Neural cell (in vitro differentiated cells): ENCODE data around the gene RHCG. TPM values are rescaled to one million over a fixed set of nuclear protein-coding genes. Genes with fewer than 3 reads are reported as not detected.

Experiments used
- H2AFZ ChIP-seq: fragments of 200-600, 300-800 bp; sonication (generic), shearing (Covaris generic); 2 replicates; pipeline ENCODE4 v1.6.0; 2014; ENCODE audit warnings: low read depth, mild to moderate bottlenecking, antibody characterized with exemption, low read length, moderate library complexity
- H3F3A ChIP-seq: fragments of 200-600 bp; shearing (Covaris generic); 2 replicates; pipeline ENCODE4 v1.6.1; 2016; ENCODE audit warnings: mild to moderate bottlenecking, moderate library complexity, mixed read lengths, antibody characterized with exemption, low read length; ENCODE audit not compliant: insufficient read depth, poor library complexity, severe bottlenecking
- H3K27ac ChIP-seq: fragments of 200-600, 300-800 bp; sonication (generic), shearing (Covaris generic); 2 replicates; pipeline ENCODE4 v1.5.1; 2014; ENCODE audit warnings: mild to moderate bottlenecking, low read length, moderate library complexity
- H3K27me3 ChIP-seq: fragments of 300-800, 200-600 bp; sonication (generic), shearing (Covaris generic); 2 replicates; pipeline ENCODE4 v1.6.0; 2014; ENCODE audit warnings: mild to moderate bottlenecking, low read depth, low read length, moderate library complexity; ENCODE audit not compliant: insufficient read depth
- H3K36me3 ChIP-seq: fragments of 300-800, 200-600 bp; sonication (generic), shearing (Covaris generic); 2 replicates; pipeline ENCODE4 v1.5.1; 2014; ENCODE audit warnings: mild to moderate bottlenecking, antibody characterized with exemption, low read length, moderate library complexity; ENCODE audit not compliant: insufficient read depth
- H3K4me2 ChIP-seq: fragments of 300-800, 200-600 bp; sonication (generic), shearing (Covaris generic); 2 replicates; pipeline ENCODE4 v1.6.0; 2014; ENCODE audit warnings: mild to moderate bottlenecking, low read length
- H3K4me3 ChIP-seq: fragments of 300-800, 200-600 bp; sonication (generic), shearing (Covaris generic); 2 replicates; pipeline ENCODE4 v1.5.1; 2014; ENCODE audit warnings: mild to moderate bottlenecking, low read length, moderate library complexity
- H3K79me2 ChIP-seq: fragments of 200-600 bp; shearing (Covaris generic); replicated peaks from 2 replicates; pipeline ENCODE4 v1.6.0; 2014; ENCODE audit warnings: mild to moderate bottlenecking, low read length, moderate library complexity; ENCODE audit not compliant: insufficient read depth
- H3K9ac ChIP-seq: fragments of 300-800, 200-600 bp; sonication (generic), shearing (Covaris generic); 2 replicates; pipeline ENCODE4 v1.6.1; 2016; ENCODE audit warnings: mild to moderate bottlenecking, low read length, mixed read lengths
- H3K9me2 ChIP-seq: fragments of 200-600 bp; shearing (Covaris generic); 2 replicates; pipeline ENCODE4 v1.6.1; 2016; ENCODE audit warnings: mild to moderate bottlenecking, low read length, mixed read lengths; ENCODE audit not compliant: insufficient read depth
- H3K9me3 ChIP-seq: fragments of 200-600, 300-800 bp; sonication (generic), shearing (Covaris generic); 2 replicates; pipeline ENCODE4 v1.6.1; 2016; ENCODE audit warnings: mild to moderate bottlenecking, mixed run types, low read length, moderate library complexity, mixed read lengths
- H4K20me1 ChIP-seq: fragments of 200-600 bp; shearing (Covaris generic); 2 replicates; pipeline ENCODE4 v1.6.1; 2016; ENCODE audit warnings: mild to moderate bottlenecking, mixed run types; ENCODE audit not compliant: insufficient read depth
- CTCF ChIP-seq: fragments of 450-650 bp; IDR thresholded peaks from 2 replicates; pipeline ENCODE4 v1.5.1; 2014; ENCODE audit warnings: antibody characterized with exemption, mild to moderate bottlenecking, moderate library complexity; ENCODE audit not compliant: poor library complexity, severe bottlenecking
- EP300 ChIP-seq: fragments of 450-650 bp; conservative IDR thresholded peaks from 2 replicates; pipeline ENCODE4 v1.6.1; 2014; ENCODE audit warnings: antibody characterized with exemption, mild to moderate bottlenecking, moderate library complexity; ENCODE audit not compliant: poor library complexity, severe bottlenecking
- EZH2 ChIP-seq: fragments of 200-600, 300-800 bp; shearing (Covaris generic), sonication (generic); IDR thresholded peaks from 2 replicates; pipeline ENCODE4 v1.6.1; 2014; ENCODE audit warnings: antibody characterized with exemption, low read length, borderline replicate concordance, mild to moderate bottlenecking; ENCODE audit not compliant: insufficient read depth, poor library complexity, severe bottlenecking
- MXI1 ChIP-seq: fragments of 450-650 bp; conservative IDR thresholded peaks from 2 replicates; pipeline ENCODE4 v1.6.1; 2014; ENCODE audit warnings: antibody characterized with exemption, mild to moderate bottlenecking; ENCODE audit not compliant: poor library complexity, severe bottlenecking
- POLR2AphosphoS5 ChIP-seq: IDR thresholded peaks from 2 replicates; pipeline ENCODE4 v1.6.1; 2012
- RAD21 ChIP-seq: fragments of 450-650 bp; conservative IDR thresholded peaks from 2 replicates; pipeline ENCODE4 v1.6.1; 2014; ENCODE audit warnings: antibody characterized with exemption, mild to moderate bottlenecking, moderate library complexity
- REST ChIP-seq: IDR thresholded peaks from 2 replicates; pipeline ENCODE4 v1.6.1; 2012; ENCODE audit warnings: borderline replicate concordance
- SMC3 ChIP-seq: fragments of 450-650 bp; conservative IDR thresholded peaks from 2 replicates; pipeline ENCODE4 v1.6.1; 2014; ENCODE audit warnings: antibody characterized with exemption, mild to moderate bottlenecking, moderate library complexity; ENCODE audit not compliant: poor library complexity
- TAF1 ChIP-seq: IDR thresholded peaks from 2 replicates; pipeline ENCODE4 v1.6.1; 2012; ENCODE audit warnings: low read depth
- polyA plus RNA-seq: library from polyadenylated mRNA; depleted of rRNA; stranded (reverse); fragments of >200 nt; gene quantifications from 2 replicates; pipeline ENCODE4 v1.2.3, GENCODE V29; 2014

The RHCG gene
- polyA plus RNA-seq, 1 donor from 2014 or later, result 0.32 TPM

- H4K20me1 ChIP-seq, result no peaks in the 10 kb centered on the region
- H3K4me3 ChIP-seq, result no peak overlapping the region
- no peaks in the 10 kb centered on the region for H3K27me3 ChIP-seq
- no peaks in the 10 kb centered on the region for H3K9me3 ChIP-seq
- H3K27ac ChIP-seq, result no peak overlapping the region
- H3K9me2 ChIP-seq, result no peaks in the 10 kb centered on the region
- H3F3A ChIP-seq, result no peaks in the 10 kb centered on the region
- no peaks in the 10 kb centered on the region for H3K79me2 ChIP-seq
- H3K9ac ChIP-seq, result no peak overlapping the region
- H3K36me3 ChIP-seq, result no peaks in the 10 kb centered on the region
- TF ChIP-seq REST (no peak), CTCF (no peak), RAD21 (no peak), TAF1 (no peak), POLR2AphosphoS5 (no peak), EP300 (no peak), SMC3 (no peak), EZH2 (no peak), MXI1 (no peak)
- no peak overlapping the region for H3K4me2 ChIP-seq
- no peak overlapping the region for H2AFZ ChIP-seq
Measured at GRCh38 chr15:89506026-89506686, 9.8 kb upstream of the RHCG start.

GRCh38 chr15:89504166-89504565 is 7.8 kb upstream of the RHCG start:
- H3K36me3 ChIP-seq, result no peaks in the 10 kb centered on the region
- no peaks in the 10 kb centered on the region for H3K27me3 ChIP-seq
- H3K79me2 ChIP-seq, result no peaks in the 10 kb centered on the region
- H3F3A ChIP-seq, result no peaks in the 10 kb centered on the region
- no peaks in the 10 kb centered on the region for H3K9me3 ChIP-seq
- TF ChIP-seq SMC3 (no peak), TAF1 (no peak), REST (no peak), POLR2AphosphoS5 (no peak), CTCF (no peak), RAD21 (no peak), EP300 (no peak), EZH2 (no peak), MXI1 (no peak)
- H3K27ac ChIP-seq, result no peak overlapping the region
- H3K4me2 ChIP-seq, result no peak overlapping the region
- no peak overlapping the region for H3K4me3 ChIP-seq
- no peaks in the 10 kb centered on the region for H3K9me2 ChIP-seq
- no peak overlapping the region for H2AFZ ChIP-seq
- no peak overlapping the region for H3K9ac ChIP-seq
- no peaks in the 10 kb centered on the region for H4K20me1 ChIP-seq
